Progenitor cell of endocrine pancreas (in vitro differentiated cells): Measurements from ENCODE around the gene CHD1. TPM values are rescaled to one million over a fixed set of nuclear protein-coding genes. Genes with fewer than 3 reads are reported as not detected.

Source experiments
- DNase-seq: peaks from one replicate; pipeline ENCODE4 v3.0.0; 2021; ENCODE audit warnings: low spot score; ENCODE audit not compliant: unreplicated experiment
- H3K27ac Mint-ChIP-seq: 2 replicates; pipeline ENCODE4 v1.8.0; 2021; ENCODE audit warnings: mild to moderate bottlenecking, moderate library complexity, mixed read lengths
- H3K27me3 Mint-ChIP-seq: 2 replicates; pipeline ENCODE4 v1.8.0; 2021; ENCODE audit warnings: mixed read lengths
- H3K36me3 Mint-ChIP-seq: 2 replicates; pipeline ENCODE4 v1.8.0; 2022; ENCODE audit warnings: mixed read lengths; ENCODE audit not compliant: insufficient read depth
- H3K4me1 Mint-ChIP-seq: 2 replicates; pipeline ENCODE4 v1.8.0; 2021; ENCODE audit warnings: low read depth, mixed read lengths
- H3K4me3 Mint-ChIP-seq: 2 replicates; pipeline ENCODE4 v1.8.0; 2021; ENCODE audit warnings: low read depth, mild to moderate bottlenecking, moderate library complexity, mixed read lengths
- H3K9me3 Mint-ChIP-seq: 2 replicates; pipeline ENCODE4 v1.8.0; 2021; ENCODE audit warnings: low read depth, mixed read lengths
- total RNA-seq: library from RNA; stranded (reverse); gene quantifications from 2 replicates; pipeline ENCODE4 v1.2.1, GENCODE V29; 2021
- TF ChIP-seq, protein P1 (sequence below): fragments of 200-600 bp; sonication (generic); IDR thresholded peaks from one replicate; pipeline ENCODE4 v1.5.0; 2021; ENCODE audit warnings: antibody characterized with exemption, mild to moderate bottlenecking; ENCODE audit not compliant: unreplicated experiment

The CHD1 gene
- total RNA-seq, 1 donor from 2014 or later = 61.0 TPM

GRCh38 chr5:98804066-98804465 is 124.7 kb downstream of the CHD1 start:
- Mint-ChIP-seq H3K9me3 (peaks cover 35% of the 10 kb centered on the region), H3K27ac (no peak overlapping the region), H3K4me1 (peaks cover under 1% of the 10 kb centered on the region), H3K4me3 (no peak overlapping the region), H3K27me3 (no peaks in the 10 kb centered on the region), H3K36me3 (peaks cover 15% of the 10 kb centered on the region)
- TF ChIP-seq, protein P1, sequence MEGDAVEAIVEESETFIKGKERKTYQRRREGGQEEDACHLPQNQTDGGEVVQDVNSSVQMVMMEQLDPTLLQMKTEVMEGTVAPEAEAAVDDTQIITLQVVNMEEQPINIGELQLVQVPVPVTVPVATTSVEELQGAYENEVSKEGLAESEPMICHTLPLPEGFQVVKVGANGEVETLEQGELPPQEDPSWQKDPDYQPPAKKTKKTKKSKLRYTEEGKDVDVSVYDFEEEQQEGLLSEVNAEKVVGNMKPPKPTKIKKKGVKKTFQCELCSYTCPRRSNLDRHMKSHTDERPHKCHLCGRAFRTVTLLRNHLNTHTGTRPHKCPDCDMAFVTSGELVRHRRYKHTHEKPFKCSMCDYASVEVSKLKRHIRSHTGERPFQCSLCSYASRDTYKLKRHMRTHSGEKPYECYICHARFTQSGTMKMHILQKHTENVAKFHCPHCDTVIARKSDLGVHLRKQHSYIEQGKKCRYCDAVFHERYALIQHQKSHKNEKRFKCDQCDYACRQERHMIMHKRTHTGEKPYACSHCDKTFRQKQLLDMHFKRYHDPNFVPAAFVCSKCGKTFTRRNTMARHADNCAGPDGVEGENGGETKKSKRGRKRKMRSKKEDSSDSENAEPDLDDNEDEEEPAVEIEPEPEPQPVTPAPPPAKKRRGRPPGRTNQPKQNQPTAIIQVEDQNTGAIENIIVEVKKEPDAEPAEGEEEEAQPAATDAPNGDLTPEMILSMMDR = no peak
- no peak for DNase-seq

Other genes starting within 250 kb of the CHD1 start
- 20.4 and 24.4 TPM in 2 replicates for gene RGMB, start 155.3 kb downstream of the CHD1 start, total RNA-seq